H1 (cell line): ENCODE measurements around the gene BNC1. TPM values are rescaled to one million over a fixed set of nuclear protein-coding genes. Genes with fewer than 3 reads are reported as not detected.

ENCODE experiments used
- ASH2L ChIP-seq: fragments of 200-600, 300-600 bp; sonication (generic); IDR thresholded peaks from one replicate; pipeline ENCODE4 v1.7.1; 2017; ENCODE audit warnings: low read length
- HDAC6 ChIP-seq: IDR thresholded peaks from one replicate; pipeline ENCODE4 v1.7.1; 2012; ENCODE audit warnings: low read depth, mild to moderate bottlenecking, inconsistent platforms, low read length, moderate library complexity
- KDM1A ChIP-seq: fragments of 200-600, 300-600 bp; sonication (generic); IDR thresholded peaks from 2 replicates; pipeline ENCODE4 v1.7.1; 2016; ENCODE audit warnings: mild to moderate bottlenecking, low read length, borderline replicate concordance
- POU5F1 ChIP-seq: IDR thresholded peaks from 2 replicates; pipeline ENCODE4 v1.6.1; 2011; ENCODE audit warnings: low read depth, mild to moderate bottlenecking, low read length, moderate library complexity
- SP2 ChIP-seq: IDR thresholded peaks from 2 replicates; pipeline ENCODE4 v1.6.1; 2012; ENCODE audit warnings: mild to moderate bottlenecking, low read length, inconsistent platforms
- polyA plus RNA-seq, 7 experiments: library from polyadenylated mRNA; depleted of rRNA in 3 of 7; stranded (reverse) in 5 of 7; unstranded in 2 of 7; fragments of >200 nt in 5 of 7; fragments of 200-250 nt in 2 of 7; gene quantifications; 1 replicate in 5 of 7; 2 replicates in 1 of 7; 4 replicates in 1 of 7; pipeline versions ENCODE4 v1.2.1 to v1.2.3, GENCODE V29; 2011 to 2013; ENCODE audit warnings: missing spikeins in 2 of 7, mixed read lengths in 2 of 7
- total RNA-seq: library from RNA; stranded (reverse); fragmentation: NEBNext Ultra II Directional; extraction: Animal tissue kit (Norgen Biotek cat#: 25700); gene quantifications from 2 replicates; pipeline ENCODE4 v1.2.1, GENCODE V29; 2021
- TF ChIP-seq, protein P1 (sequence below): IDR thresholded peaks from 2 replicates; pipeline ENCODE4 v1.6.1; 2012; ENCODE audit warnings: inconsistent platforms

BNC1 gene
- total and polyA plus RNA-seq, 2 of the 8 experiments (the other 6 are each of a cell fraction or from before 2014, with no cell fraction given): 0.99 to 2.1 TPM

- TF ChIP-seq KDM1A (no peak), POU5F1 (no peak), SP2 (no peak), ASH2L (no peak), HDAC6 (no peak)
- TF ChIP-seq, protein P1, sequence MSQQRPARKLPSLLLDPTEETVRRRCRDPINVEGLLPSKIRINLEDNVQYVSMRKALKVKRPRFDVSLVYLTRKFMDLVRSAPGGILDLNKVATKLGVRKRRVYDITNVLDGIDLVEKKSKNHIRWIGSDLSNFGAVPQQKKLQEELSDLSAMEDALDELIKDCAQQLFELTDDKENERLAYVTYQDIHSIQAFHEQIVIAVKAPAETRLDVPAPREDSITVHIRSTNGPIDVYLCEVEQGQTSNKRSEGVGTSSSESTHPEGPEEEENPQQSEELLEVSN: no peak
Observed at GRCh38 chr15:83306561-83306960, 22.1 kb upstream of the BNC1 start (continued).
